ENCODE data around the gene FILIP1. TPM values are rescaled to one million over a fixed set of nuclear protein-coding genes. Genes with fewer than 3 reads are reported as not detected.
A peak's percentile ranks its signal among the peaks of the same experiment; 100 is the strongest.

The FILIP1 gene
- total and polyA plus RNA-seq, 2 of the 4 experiments (the other 2 are of a cell fraction): under 0.01 to 0.03 TPM

- H3K4ac ChIP-seq (ENCODE audit: low read depth, low read length): peak overlapping the region; percentile 90
- peak overlapping the region; percentile 88 for H4K5ac ChIP-seq (ENCODE audit: low read depth, low read length)
- no TSS peak for BruUV-seq (replicated peaks)
- intact Hi-C loops (cut with micrococcal nuclease): no loop called here
- no peak for TF ChIP-seq BHLHE40 (IDR thresholded peaks at IDR 0.05; ENCODE audit: low read depth, low read length)
- TF ChIP-seq, protein P1, sequence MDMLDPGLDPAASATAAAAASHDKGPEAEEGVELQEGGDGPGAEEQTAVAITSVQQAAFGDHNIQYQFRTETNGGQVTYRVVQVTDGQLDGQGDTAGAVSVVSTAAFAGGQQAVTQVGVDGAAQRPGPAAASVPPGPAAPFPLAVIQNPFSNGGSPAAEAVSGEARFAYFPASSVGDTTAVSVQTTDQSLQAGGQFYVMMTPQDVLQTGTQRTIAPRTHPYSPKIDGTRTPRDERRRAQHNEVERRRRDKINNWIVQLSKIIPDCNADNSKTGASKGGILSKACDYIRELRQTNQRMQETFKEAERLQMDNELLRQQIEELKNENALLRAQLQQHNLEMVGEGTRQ (IDR thresholded peaks at IDR 0.05; ENCODE audit: low read depth, low read length): no peak
- TF ChIP-seq FOS (IDR thresholded peaks at IDR 0.05; ENCODE audit: low read depth, low read length): no peak
- TF ChIP-seq RFX5 (IDR thresholded peaks at IDR 0.05; ENCODE audit: low read depth, low read length): no peak
- TF ChIP-seq ELK1 (IDR thresholded peaks at IDR 0.05; ENCODE audit: borderline replicate concordance, low read depth, low read length): no peak
- no peak for TF ChIP-seq NFE2L2 (IDR thresholded peaks at IDR 0.05; ENCODE audit: low read depth, low read length)
- TF ChIP-seq CHD1 (IDR thresholded peaks at IDR 0.05; ENCODE audit: low read depth, low read length): no peak
- no peak for TF ChIP-seq SMC3 (IDR thresholded peaks at IDR 0.05; ENCODE audit: low read depth, low read length)
- TF ChIP-seq RCOR1 (IDR thresholded peaks at IDR 0.05; ENCODE audit: insufficient replicate concordance, low read length): no peak
- TF ChIP-seq MAZ (IDR thresholded peaks at IDR 0.05; ENCODE audit: borderline replicate concordance, low read depth, low read length): no peak
- TF ChIP-seq, protein P2, sequence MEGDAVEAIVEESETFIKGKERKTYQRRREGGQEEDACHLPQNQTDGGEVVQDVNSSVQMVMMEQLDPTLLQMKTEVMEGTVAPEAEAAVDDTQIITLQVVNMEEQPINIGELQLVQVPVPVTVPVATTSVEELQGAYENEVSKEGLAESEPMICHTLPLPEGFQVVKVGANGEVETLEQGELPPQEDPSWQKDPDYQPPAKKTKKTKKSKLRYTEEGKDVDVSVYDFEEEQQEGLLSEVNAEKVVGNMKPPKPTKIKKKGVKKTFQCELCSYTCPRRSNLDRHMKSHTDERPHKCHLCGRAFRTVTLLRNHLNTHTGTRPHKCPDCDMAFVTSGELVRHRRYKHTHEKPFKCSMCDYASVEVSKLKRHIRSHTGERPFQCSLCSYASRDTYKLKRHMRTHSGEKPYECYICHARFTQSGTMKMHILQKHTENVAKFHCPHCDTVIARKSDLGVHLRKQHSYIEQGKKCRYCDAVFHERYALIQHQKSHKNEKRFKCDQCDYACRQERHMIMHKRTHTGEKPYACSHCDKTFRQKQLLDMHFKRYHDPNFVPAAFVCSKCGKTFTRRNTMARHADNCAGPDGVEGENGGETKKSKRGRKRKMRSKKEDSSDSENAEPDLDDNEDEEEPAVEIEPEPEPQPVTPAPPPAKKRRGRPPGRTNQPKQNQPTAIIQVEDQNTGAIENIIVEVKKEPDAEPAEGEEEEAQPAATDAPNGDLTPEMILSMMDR (conservative IDR thresholded peaks at IDR 0.05; ENCODE audit: low read depth, low read length): no peak
- no peak for TF ChIP-seq POLR2A (IDR thresholded peaks at IDR 0.05; ENCODE audit: low read depth, low read length)
- no peak for TF ChIP-seq MAFK (IDR thresholded peaks at IDR 0.05; ENCODE audit: low read depth, low read length)
- no peak for TF ChIP-seq MXI1 (IDR thresholded peaks at IDR 0.05; ENCODE audit: borderline replicate concordance, low read depth, low read length)
- no peak for TF ChIP-seq CEBPB (IDR thresholded peaks at IDR 0.05; ENCODE audit: low read depth, low read length)
- TF ChIP-seq RAD21 (IDR thresholded peaks at IDR 0.05; ENCODE audit: low read length): no peak
- in situ Hi-C loops (cut with MboI; ENCODE audit: low sequenced_read_pairs): no loop called here
- dilution Hi-C loops (cut with HindIII; ENCODE audit: low sequenced_read_pairs, unreplicated experiment): no loop called here
- H2AK9ac ChIP-seq (replicated peaks; ENCODE audit: low read depth, low read length, poor library complexity): no peak overlapping the region
- ATAC-seq (ENCODE audit: low read depth): no peak
- 0 out of 2 replicates have a peak overlapping the region, but pooled peaks have one; percentile 14 for H3K27ac ChIP-seq (ENCODE audit: insufficient read depth, low read length)
- peaks cover 15% of the 10 kb centered on the region; the same call in 1 of the 2 replicates for H4K20me1 ChIP-seq (ENCODE audit: insufficient read depth, low read length)
- peak overlapping the region; percentile 83; the same call in 2 of the 3 replicates for H2BK15ac ChIP-seq (ENCODE audit: low read depth, low read length)
- ChIA-PET POLR2A (ENCODE audit: unreplicated experiment) (no interaction called here), CTCF (interaction anchor here (0.7 to 1.3 kb wide), 2 partner anchors 14 to 15 kb away, joined by 3 to 10 read pairs; no protein-coding TSS in a partner anchor)
- H2BK20ac ChIP-seq (ENCODE audit: low read depth, low read length): peak overlapping the region; percentile 88
- peaks cover 29% of the 10 kb centered on the region for H3K4me1 ChIP-seq (ENCODE audit: control insufficient read depth, insufficient read depth, low read length)
- H2AK5ac ChIP-seq (ENCODE audit: low read depth, low read length): peak overlapping the region; percentile 80
- no peaks in the 10 kb centered on the region; the same call in 1 of the 2 replicates for H3K9me3 ChIP-seq (ENCODE audit: control insufficient read depth, insufficient read depth, low read length)
- WGBS, 2 experiments (ENCODE audit: extremely low coverage in 2 of 2, insufficient read length in 1 of 2): no CpG with 5 or more reads among the region's 4 CpGs
- peak overlapping the region; percentile 88 to 95 for H4K8ac ChIP-seq (ENCODE audit: low read depth in 2 of 2, low read length in 2 of 2)
- peaks cover 15% of the 10 kb centered on the region for H3K36me3 ChIP-seq (ENCODE audit: control insufficient read depth, insufficient read depth, low read length)
- no peaks in the 10 kb centered on the region for H3K27me3 ChIP-seq (ENCODE audit: control insufficient read depth, insufficient read depth, low read length)
- H3K18ac ChIP-seq (ENCODE audit: low read depth, low read length): peak overlapping the region; percentile 99; the same call in 1 of the 2 replicates
- H3K4me3 ChIP-seq (ENCODE audit: insufficient read depth, low read depth, low read length): no peak overlapping the region
- H3K23ac ChIP-seq (ENCODE audit: low read depth, low read length): peak overlapping the region; percentile 90
- H3K4me2 ChIP-seq (ENCODE audit: low read depth, low read length): no peak overlapping the region; the same call in 1 of the 2 replicates
- H2BK5ac ChIP-seq (ENCODE audit: low read depth, low read length, poor library complexity, severe bottlenecking): peak overlapping the region; percentile 97
- H2AFZ ChIP-seq (replicated peaks; ENCODE audit: low read length, poor library complexity): no peak overlapping the region
- peak overlapping the region; percentile 94 for H2BK120ac ChIP-seq (ENCODE audit: low read depth, low read length)
- peak overlapping the region; percentile 97 for H3K14ac ChIP-seq (replicated peaks; ENCODE audit: low read depth, low read length)
- H4K91ac ChIP-seq (ENCODE audit: insufficient read depth, low read depth, low read length): peak overlapping the region; percentile 90
- H3K9me1 ChIP-seq (ENCODE audit: insufficient read depth, low read length): peaks cover 9% of the 10 kb centered on the region
- DNase-seq: no peak
- no peak overlapping the region for H3K9ac ChIP-seq (ENCODE audit: low read depth, low read length)
- no peak overlapping the region; the same call in 1 of the 2 replicates for H3K56ac ChIP-seq (ENCODE audit: extremely low read depth, insufficient read depth, low read length)
- H3K79me1 ChIP-seq (ENCODE audit: low read depth in 1 of 2, low read length in 2 of 2): peaks cover 35 to 69% of the 10 kb centered on the region in 2 experiments
These were observed 220.6 kb downstream of the FILIP1 start for GRCh38 chr6:75273009-75273408.

All from IMR-90 (cell line).